NCI-H2227 (cell line): ENCODE results near the gene PAFAH1B1.
"Not testable (repeated sequence)": the region's sequence is repeated elsewhere in the genome, so short reads cannot be mapped to it uniquely, and the experiment has no call there.

ENCODE experiments used
- DNase-seq: peaks from one replicate; lab custom pipeline; 2025; ENCODE audit not compliant: unreplicated experiment; lab: John Stamatoyannopoulos, UW

The PAFAH1B1 gene

GRCh38 chr17:2592971-2593820 lies at the start of gene PAFAH1B1:
Gene PAFAH1B1 (plus strand): TSS chr17:2593654. CDS start chr17:2638289, 44,635 bp downstream.
- DNase-seq = peak; percentile 91

GRCh38 chr17:2545393-2545792 lies 48.1 kb upstream of the PAFAH1B1 start:
- DNase-seq = no peak

DNA sequence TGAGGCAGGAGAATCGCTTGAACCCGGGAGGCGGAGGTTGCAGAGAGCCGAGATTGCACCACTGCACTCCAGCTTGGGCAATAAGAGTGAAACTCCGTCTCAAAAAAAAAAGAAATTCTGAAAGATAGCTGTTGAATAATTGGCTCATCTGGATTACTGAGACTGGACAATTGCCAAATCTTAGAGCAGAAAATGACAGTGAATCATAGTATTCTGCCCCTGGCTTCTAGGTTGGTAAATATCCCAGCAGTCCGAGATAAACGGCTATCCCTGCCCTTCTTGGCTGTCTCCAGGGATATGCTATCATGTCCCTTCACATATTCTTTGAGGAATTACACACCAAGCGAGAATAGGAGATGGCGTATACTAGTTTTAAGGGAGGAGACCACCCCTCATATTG lies 46.3 kb upstream of the PAFAH1B1 start:
- DNase-seq = peak; percentile 20

DNA sequence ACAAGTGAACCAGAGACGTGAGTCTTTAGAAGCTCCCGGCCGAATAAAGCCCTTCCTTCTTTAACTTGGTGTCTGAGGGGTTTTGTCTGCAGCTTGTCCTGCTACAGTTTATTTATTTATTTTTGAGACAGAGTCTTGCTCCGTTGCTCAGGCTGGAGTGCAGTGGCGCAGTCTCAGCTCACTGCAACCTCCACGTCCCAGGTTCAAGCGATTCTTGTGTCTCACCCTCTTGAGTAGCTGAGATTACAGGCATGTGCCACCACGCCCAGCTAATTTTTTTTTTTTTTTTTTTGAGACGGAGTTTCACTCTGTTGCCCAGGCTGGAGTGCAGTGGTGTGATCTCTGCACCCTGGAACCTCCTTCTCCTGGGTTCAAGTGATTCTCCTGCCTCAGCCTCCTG lies 45.4 kb upstream of the PAFAH1B1 start:
- not testable (repeated sequence) for DNase-seq

DNA sequence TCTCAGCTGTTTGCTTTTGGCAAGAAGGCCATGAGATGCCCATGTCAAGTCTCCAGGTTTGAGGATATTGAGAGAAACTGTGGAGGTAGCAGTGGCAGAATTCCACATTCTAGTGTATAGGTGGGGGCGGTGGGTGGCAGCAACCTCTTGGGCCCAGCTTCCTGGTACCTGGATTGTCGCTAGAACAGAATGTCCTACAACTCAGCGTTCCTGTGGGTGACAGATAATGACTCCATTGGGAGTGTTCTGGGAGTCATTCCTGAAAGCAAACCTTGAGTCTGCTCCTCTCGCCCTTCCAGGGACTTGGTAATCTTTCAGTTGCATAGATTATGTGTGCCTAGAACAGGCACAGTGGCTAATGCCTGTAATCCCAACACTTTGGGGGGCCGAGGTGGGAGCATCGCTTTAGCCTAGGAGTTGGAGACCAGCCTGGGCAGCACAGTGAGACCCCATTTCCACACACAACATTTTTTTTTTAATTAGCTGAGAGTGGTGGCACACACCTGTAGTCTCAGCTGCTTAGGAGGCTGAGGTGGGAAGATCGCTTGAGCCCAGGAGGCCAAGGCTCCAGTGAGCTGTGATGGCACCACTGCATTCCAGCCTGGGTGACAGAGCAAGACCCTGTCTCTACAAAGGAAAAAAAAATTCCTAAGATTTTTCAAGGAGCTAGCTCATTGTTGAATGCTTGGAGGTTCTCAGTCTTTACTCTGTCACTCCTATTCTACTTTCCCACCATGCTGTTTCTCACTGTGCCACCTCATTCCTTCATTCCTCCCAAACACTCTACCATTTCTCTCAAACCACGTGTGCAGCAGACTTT lies 43.9 kb upstream of the PAFAH1B1 start:
- no peak for DNase-seq

DNA sequence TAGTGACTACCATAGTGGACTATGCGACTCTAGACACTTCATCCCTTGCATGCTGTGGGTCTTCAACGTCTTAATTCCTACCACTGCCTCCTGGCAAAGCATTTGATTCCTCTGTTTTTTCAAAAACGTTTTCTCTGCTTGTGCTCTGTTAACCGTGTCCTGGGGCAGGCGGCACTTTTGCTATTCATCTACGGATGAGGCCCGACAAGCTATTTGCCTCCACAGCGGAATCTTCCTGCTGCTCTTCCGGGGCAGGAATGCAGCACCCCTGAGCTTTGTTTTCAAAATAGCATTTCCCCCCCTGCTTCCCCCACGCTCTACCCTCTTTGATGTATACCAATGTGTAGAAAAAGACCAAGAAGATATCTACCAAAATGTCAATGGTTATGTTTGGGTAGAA lies 42.0 kb upstream of the PAFAH1B1 start:
- no peak for DNase-seq

GRCh38 chr17:2551928-2552327 lies 41.5 kb upstream of the PAFAH1B1 start:
- DNase-seq = no peak

DNA sequence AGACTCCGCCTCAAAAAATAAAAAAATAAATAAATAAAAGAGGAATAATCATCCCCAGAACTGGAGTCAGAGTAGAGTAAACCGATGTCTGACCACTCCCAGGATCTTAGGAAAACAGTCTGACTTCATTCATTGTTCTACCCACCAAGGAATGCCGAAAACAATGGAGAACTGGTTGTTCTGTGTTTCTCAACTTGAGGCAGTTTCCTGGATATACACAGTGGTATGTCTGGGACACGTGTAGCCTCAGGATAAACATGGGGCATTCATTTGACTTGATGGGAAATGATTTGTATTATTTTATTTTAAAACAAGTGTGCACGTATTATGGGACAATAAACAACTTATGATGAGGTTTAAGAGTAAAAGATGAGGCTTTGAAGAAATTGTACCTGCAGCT lies 32.8 kb upstream of the PAFAH1B1 start:
- DNase-seq = no peak

GRCh38 chr17:2562162-2562858 lies 31.1 kb upstream of the PAFAH1B1 start:
- DNase-seq = no peak

DNA sequence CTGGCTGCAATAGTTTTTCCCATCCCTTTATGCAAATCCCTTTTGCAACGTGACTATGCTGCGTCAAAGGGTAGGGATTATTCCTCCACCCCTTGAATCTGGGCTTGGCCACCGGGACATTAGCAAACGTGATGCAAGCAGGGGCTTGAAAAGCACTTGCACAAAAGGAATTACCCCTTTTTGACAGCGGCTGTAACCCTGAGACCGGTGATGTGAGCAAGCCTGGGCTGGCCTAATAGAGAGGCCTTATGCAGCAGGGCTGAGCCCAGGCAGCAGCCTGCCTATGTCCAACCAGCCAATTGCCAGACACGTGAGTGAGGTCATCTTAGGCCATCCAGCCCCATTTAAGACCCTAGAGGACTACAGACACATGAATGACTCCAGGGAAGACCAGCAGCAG lies 30.4 kb upstream of the PAFAH1B1 start:
- DNase-seq = peak; percentile 18

- DNase-seq = no peak
Observed at GRCh38 chr17:2563543-2563942, 29.9 kb upstream of the PAFAH1B1 start.

- no peak for DNase-seq
Observed at GRCh38 chr17:2564877-2565276, 28.6 kb upstream of the PAFAH1B1 start.

- DNase-seq = no peak
Observed at GRCh38 chr17:2566056-2566455, 27.4 kb upstream of the PAFAH1B1 start.

DNA sequence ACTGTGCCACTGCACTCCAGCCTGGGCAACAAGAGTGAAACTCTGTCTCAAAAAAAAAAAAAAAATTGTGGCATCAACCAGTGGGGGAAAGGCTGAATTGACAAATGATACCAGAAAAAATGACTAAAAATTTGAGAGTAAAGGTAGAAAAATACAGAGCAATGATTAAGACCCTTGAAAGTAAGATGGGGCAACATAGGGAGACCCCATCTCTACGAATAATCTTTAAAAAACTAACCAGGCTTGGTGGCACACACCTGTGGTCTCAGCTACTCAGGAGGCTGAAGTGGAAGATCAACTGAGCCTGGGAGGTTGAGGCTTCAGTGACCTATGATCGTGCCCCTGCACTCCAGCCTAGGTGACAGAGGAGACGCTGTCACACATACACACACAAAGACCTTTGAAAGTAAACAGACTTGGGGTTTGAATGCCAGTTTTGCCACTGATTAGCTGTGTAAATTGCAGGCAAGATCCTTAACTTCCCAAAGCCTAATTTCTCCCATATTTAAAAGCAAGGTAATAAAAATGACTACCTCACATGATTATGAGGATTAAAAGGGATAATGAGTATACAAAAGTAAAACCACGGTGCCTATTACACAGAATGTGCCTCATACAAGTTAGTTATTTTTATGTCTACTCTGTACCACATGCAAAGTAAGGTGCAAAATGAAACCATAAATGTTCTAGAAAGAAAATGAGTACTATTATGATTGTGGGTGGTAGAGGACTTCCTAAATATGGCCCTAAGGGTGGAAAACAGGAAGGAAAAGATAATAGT lies 21.7 kb upstream of the PAFAH1B1 start:
- DNase-seq = no peak

DNA sequence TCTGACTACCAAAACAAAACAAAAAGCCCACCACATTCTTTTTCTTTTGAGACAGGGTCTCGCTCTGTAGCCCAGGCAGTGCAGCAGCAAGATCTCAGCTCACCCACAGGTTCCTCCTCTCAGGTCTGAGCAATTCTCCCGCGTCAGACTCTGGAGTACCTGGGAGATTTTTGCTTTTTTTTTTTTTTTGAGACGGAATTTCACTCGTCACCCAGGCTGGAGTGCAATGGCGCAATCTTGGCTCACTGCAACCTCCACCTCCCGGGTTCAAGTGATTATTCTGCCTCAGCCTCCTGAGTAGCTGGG lies 21.2 kb upstream of the PAFAH1B1 start:
- DNase-seq = not testable (repeated sequence)

GRCh38 chr17:2580151-2580550 lies 13.3 kb upstream of the PAFAH1B1 start:
- peak; percentile 26 for DNase-seq

- no peak for DNase-seq
Observed at GRCh38 chr17:2580661-2581060, 12.8 kb upstream of the PAFAH1B1 start.

GRCh38 chr17:2582493-2582892 lies 11.0 kb upstream of the PAFAH1B1 start:
- DNase-seq = no peak

- DNase-seq = no peak
Observed at GRCh38 chr17:2591040-2591640, 2.3 kb upstream of the PAFAH1B1 start.
